Brain microvascular endothelial cell (primary cell): ENCODE measurements around the gene FGFR4.
"Not testable (repeated sequence)": the region's sequence is repeated elsewhere in the genome, so short reads cannot be mapped to it uniquely, and the experiment has no call there.

Experiments
- DNase-seq: peaks from one replicate; pipeline ENCODE4 v3.0.0-alpha.2; 2020
- H3K27ac ChIP-seq: fragments of 250-450 bp; sonication (Bioruptor Pico); 2 replicates; pipeline ENCODE4 v1.5.1; 2020; ENCODE audit warnings: mild to moderate bottlenecking, moderate library complexity
- H3K27me3 ChIP-seq: fragments of 250-450 bp; sonication (Bioruptor Pico); replicated peaks from 2 replicates; pipeline ENCODE4 v1.5.1; 2020; ENCODE audit warnings: mild to moderate bottlenecking
- H3K36me3 ChIP-seq: fragments of 250-450 bp; sonication (Bioruptor Pico); replicated peaks from 2 replicates; pipeline ENCODE4 v1.5.1; 2020; ENCODE audit warnings: mild to moderate bottlenecking
- H3K4me3 ChIP-seq: 2 replicates; pipeline ENCODE4 v1.5.1; 2011; ENCODE audit warnings: low read depth, mild to moderate bottlenecking, control low read depth, low read length, moderate library complexity
- in situ Hi-C: cut with HindIII; loops from 2 replicates; pipeline ENCODE4 v1.10.0; 2017; ENCODE audit warnings: low sequenced_read_pairs, low pct_ligation_motif_present
- TF ChIP-seq, protein P1 (sequence below): IDR thresholded peaks from 2 replicates; pipeline ENCODE4 v1.5.1; 2011; ENCODE audit warnings: low read depth, mild to moderate bottlenecking, moderate library complexity, low read length, control low read depth, inconsistent platforms; ENCODE audit errors: missing control alignments

FGFR4 gene

DNA sequence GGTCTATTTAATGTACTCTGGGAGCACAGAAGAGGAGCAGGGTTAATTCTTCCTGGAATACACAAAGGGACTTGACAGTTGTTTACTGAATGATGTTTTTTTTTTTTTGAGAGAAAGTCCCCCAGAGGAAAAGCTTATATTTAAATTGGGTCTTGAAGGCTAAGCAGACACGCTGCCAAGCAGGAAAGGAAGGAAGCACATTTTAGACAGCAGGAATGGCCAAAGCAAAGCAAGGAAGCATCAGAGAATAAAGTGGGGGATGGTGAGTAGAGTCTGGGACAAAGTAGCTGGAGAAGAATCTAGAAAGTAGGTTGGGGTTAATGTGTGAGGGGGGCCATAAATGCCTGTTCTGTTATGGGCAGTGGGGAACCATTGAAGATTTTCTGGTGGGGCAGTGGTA lies 42.8 kb upstream of the FGFR4 start:
- in situ Hi-C loops: no loop called here
- Histone ChIP-seq H3K27ac (no peak overlapping the region), H3K27me3 (no peaks in the 10 kb centered on the region), H3K4me3 (no peak overlapping the region), H3K36me3 (peaks cover 11% of the 10 kb centered on the region)
- TF ChIP-seq, protein P1, sequence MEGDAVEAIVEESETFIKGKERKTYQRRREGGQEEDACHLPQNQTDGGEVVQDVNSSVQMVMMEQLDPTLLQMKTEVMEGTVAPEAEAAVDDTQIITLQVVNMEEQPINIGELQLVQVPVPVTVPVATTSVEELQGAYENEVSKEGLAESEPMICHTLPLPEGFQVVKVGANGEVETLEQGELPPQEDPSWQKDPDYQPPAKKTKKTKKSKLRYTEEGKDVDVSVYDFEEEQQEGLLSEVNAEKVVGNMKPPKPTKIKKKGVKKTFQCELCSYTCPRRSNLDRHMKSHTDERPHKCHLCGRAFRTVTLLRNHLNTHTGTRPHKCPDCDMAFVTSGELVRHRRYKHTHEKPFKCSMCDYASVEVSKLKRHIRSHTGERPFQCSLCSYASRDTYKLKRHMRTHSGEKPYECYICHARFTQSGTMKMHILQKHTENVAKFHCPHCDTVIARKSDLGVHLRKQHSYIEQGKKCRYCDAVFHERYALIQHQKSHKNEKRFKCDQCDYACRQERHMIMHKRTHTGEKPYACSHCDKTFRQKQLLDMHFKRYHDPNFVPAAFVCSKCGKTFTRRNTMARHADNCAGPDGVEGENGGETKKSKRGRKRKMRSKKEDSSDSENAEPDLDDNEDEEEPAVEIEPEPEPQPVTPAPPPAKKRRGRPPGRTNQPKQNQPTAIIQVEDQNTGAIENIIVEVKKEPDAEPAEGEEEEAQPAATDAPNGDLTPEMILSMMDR: no peak
- no peak for DNase-seq

- Histone ChIP-seq H3K27ac (no peak overlapping the region), H3K36me3 (peaks cover 11% of the 10 kb centered on the region), H3K4me3 (no peak overlapping the region), H3K27me3 (no peaks in the 10 kb centered on the region)
- no peak for DNase-seq
- in situ Hi-C loops: no loop called here
- TF ChIP-seq, protein P1: no peak
Observed at GRCh38 chr5:177044641-177045040, 42.1 kb upstream of the FGFR4 start.

DNA sequence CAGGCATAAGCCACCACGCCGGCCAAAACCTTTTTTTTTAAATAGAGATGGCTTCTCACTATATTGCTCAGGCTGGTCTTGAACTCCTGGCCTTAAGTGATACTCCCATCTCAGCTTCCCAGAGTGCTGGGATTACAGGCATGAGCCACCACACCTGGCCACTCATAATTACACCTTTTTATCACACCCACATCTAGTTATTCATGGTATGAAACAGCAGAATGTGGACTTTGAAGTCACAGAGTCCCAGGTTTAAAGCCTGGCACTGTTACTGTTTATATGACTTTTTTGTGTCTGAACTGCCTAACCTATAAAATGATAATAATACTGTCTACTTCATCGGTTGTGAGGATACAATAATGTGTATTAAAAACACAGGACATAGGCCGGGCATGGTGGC lies 41.1 kb upstream of the FGFR4 start:
- TF ChIP-seq, protein P1: no peak
- Histone ChIP-seq H3K27ac (no peak overlapping the region), H3K4me3 (no peak overlapping the region), H3K36me3 (peaks cover 19% of the 10 kb centered on the region), H3K27me3 (no peaks in the 10 kb centered on the region)
- no peak for DNase-seq
- in situ Hi-C loops: no loop called here

GRCh38 chr5:177048531-177048930 lies 38.2 kb upstream of the FGFR4 start:
- in situ Hi-C loops, DNase-seq, H3K27ac ChIP-seq, H3K27me3 ChIP-seq, H3K4me3 ChIP-seq: not testable (repeated sequence)
- peaks cover 11% of the 10 kb centered on the region for H3K36me3 ChIP-seq

DNA sequence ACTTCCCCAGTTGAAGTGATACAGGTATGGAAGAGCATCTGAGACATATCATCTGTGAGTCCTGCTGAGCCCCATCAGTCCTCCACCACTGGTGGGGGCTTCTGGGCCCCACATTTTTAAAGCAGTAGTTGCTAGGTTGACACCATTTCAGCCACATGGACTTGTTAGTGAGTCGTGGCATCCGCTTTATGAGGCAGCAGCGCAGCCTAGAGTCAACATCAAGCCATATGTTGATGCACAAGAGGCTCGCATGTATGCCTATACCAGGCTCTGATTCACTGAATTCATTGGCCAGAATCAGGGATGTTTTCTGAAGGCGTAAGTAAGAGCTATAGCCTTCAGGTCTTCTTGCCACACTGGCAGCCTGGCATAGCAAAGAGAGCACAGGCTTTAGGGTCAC lies 37.4 kb upstream of the FGFR4 start:
- Histone ChIP-seq H3K4me3 (no peak overlapping the region), H3K27ac (no peak overlapping the region), H3K27me3 (no peaks in the 10 kb centered on the region), H3K36me3 (peaks cover 14% of the 10 kb centered on the region)
- DNase-seq: no peak
- TF ChIP-seq, protein P1: no peak
- in situ Hi-C loops: no loop called here

DNA sequence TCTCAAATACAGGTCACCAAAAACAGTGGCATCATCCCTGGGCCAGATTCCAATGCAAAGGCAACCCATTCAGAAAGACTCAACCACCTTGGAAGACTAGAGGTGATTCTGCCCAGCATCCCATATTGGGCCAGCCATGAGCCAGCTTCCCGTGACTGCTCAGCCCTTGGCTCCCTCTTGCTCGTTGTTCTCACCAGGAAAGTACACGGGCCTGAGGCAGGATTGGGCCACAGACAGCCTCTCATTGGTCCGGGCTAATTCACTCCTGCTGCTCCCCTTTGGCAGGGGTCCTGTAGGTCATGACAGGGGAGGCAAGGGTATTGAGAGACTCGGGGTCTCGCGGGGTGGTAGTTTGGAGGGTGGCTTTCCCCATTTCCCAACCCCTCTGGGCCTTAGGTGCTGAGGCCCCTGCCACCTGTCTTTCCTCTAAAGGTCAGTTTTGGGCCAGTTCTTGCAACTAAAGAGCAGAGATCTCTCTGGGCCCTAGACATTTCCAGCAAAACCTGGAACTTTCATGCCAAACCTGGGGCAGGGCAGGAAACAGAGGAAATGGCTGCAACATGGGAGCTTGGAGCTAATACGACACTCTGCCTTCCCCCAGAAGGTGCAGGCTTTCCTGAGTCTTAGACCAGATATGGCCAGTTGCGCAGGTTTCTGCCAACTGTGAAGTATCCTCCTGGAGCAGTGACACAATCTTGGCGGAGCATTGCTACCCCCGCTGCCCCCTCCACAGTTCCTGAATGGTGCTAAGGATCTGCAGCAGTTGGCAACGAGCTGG lies 22.0 kb upstream of the FGFR4 start:
- Histone ChIP-seq H3K27ac (no peak overlapping the region), H3K4me3 (no peak overlapping the region), H3K27me3 (no peaks in the 10 kb centered on the region), H3K36me3 (peaks cover 8% of the 10 kb centered on the region)
- TF ChIP-seq, protein P1: no peak
- in situ Hi-C loops: no loop called here
- no peak for DNase-seq
